NCI-H1092 treated with DMSO at 0.1 percent for 48 hours (cell line): ENCODE measurements around the gene SLC22A23.
"Not testable (repeated sequence)": the region's sequence is repeated elsewhere in the genome, so short reads cannot be mapped to it uniquely, and the experiment has no call there.

Experiments used
- DNase-seq: peaks from one replicate; lab custom pipeline; 2025; lab: John Stamatoyannopoulos, UW

SLC22A23 gene

DNA sequence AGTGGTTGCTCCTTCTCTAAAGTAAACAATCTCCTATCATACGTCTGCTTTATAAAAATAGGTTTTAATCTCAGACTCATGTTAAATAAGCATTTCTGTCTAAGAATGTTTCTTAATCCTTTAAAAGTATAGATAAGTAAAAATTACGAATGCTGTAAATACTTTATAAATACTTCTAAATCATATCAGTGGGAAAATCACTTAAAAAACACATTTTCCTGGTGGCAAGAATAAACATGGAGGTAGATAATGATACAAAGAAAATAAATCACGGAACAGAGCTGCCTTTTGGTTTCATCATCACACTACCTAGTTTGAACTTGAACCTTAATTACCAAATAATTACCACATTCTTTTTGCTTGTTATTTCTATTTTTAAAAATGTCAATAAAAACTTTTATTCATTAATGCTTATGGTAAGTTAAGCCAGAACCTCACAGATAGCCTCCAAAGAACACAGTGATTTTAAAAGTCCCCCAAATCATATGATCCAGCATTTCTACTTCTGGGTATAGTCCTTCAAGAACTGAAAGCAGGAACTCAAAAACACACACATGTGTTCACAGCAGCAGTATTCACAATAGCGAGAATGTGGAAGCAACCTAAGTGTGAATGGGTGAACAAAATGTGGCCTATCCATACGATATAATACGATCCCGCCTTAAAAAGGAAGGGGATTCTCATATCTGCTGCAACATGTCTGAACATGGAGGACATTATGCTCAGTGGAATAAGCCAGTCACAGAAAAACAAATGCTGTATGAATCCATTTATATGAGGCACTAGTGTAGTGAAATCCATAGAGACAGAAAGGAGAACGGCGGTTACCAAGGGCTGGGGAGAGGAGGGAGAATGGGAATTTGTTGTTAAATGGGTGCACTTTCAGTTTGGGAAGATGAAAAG is 72.4 kb downstream of the SLC22A23 start:
- no peak for DNase-seq

DNA sequence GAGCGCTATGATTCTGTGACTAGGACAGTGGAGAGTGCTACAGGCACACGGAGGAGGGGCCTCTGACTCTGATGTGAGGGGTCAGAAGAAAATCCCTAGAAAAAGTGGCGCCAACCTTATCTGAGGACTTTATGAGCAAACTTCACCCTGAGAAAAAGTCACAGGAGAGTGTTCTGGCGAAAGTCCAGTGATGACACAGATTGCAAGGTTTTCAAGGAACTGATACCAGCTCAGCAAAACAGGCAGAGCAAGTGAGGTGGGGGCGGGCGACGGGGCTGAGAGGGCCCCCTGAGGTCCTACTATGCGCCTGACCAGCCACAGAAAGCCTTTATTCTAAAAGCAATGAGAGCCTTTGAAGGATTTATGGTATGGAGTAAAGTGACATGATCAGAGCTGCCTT is 73.3 kb downstream of the SLC22A23 start:
- DNase-seq: no peak

DNA sequence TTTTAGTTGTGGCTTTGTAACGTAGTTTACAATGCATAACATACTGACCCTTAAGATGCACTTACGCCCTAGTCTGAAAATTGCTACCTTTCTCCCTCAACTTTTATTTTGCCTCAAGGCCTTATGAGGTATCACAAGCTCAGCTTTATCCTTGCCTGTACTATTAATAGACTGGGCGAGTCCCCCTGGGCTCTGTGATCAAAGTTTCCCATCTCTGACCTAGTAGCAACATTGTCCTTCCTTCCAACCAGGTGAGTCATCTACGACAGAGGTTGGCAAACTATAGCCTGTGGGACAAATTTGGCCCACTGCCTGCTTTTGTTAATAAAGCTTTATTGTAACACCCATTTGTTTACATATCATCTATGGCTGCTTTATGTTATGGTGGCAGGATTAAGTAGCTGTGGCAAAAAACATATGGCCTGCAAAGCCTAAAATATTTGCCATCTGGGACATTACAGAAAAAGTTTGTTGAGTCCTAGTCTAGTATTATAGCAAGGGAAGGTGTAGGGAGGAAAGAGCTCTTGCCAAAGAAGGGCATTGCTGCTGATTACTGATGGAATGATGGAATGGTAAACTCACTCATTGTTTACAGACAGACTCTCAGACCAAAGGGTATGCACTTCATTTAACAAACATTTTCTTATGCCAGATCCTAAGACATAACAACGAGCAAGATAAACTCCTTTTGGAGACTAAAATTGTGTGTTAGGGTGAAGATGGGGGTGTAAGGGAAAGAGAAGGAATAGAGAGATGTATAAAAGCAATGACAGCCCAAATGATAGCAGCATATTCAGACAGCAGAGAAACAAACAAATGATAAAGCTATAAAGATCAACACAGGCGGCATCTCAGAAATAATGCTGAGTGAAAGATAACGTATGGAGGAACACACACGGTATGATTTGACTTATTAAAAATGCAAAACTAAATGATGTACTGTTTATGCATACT is 74.2 kb downstream of the SLC22A23 start:
- no peak for DNase-seq

DNA sequence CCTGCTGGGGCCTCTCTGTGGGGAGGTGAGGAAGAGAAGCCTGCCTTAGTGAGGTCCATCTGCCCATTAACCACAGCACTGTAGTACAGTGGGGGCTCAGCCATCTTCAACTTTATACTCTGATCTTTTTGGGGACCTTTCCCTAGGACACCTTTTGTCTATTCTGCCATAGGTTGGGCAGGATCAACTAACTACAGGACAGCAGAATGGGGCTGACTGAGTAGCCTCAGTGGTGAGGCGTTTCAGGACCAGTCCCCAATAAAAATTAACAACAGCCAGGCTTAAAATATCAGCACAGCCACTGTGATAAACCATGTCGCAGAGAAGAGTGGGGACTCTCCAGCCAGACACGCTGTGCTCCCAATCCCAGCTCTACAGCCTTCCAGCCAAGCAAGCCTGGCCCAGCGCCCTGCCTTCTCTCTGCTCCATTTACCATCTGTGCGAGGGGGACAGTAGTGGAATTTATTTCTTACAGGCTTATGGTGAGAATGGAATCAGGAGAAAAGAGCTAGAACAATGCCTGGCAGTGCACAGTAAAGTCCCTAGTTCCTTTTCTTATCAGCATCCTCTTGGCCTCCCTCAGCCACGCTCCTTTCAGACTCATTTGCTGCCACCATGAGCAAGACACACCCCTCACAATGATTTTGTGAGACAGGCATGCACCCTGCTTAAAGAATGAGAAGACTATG is 75.5 kb downstream of the SLC22A23 start:
- no peak for DNase-seq

DNA sequence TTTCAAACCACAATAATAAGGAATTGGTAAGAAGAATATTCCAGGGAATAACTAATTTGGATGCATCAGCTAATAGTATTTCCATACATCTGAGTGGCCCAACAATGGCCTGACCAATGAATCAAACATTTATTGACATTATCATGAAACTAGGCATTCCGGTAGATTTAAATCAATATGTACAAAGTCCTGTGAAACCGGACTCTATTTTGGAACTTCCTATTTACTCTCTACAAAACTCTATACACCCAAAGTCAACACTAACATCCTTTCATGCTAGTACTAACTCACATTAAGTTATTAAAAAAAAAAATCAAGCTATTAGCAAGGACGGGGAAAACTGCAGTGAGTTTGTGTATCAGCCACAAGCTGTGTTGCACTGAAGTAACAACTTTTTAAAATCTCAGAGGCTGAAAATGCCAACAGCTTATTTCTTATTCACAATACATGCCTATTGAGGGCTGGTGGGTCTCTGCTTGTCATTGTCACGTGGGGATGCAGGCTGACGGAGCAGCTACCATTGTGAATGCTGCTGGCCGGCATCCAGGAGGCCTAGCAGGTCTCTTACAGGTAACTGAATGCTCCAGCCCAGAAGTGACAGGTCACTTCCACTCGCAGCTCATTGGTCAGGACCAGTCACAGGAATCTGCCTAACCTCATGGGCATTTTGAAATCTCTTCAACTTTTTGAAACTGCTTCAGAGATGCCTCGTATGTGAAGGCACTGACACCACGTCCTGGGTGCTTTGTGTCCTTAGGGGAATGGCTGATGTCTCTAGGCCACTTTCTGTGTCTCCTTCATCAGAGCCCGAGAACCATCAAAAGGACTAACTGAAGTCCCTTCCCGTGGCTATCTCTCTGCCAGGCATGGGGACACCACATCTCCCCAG is 76.3 kb downstream of the SLC22A23 start:
- no peak for DNase-seq

DNA sequence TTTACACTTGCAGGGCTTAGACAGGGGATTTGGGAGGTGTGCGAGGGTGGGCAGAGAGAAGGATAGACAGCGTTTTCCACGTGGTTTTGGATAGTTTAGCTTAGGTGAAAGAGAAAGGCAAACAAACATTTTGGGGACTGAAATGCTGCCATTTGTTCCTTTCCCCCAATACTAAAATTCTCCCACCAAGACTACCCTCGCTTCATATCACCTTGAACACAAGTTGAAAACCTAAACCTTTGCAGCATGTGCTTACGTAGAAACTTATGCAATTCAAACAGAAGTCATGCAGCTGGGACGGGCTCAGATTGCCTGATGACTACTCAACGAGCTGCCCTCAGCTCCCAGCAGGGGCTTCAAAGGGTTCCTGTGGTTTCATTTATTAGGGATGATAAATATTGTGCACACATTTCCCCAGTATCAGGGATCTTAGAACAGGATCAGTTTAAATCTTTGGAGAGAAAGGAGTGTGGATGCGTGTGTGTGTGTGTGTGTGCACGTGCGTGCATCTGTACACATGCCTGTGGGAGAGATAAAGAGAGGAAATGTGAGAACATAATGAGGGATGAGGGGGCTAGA is 77.3 kb downstream of the SLC22A23 start:
- DNase-seq: no peak

DNA sequence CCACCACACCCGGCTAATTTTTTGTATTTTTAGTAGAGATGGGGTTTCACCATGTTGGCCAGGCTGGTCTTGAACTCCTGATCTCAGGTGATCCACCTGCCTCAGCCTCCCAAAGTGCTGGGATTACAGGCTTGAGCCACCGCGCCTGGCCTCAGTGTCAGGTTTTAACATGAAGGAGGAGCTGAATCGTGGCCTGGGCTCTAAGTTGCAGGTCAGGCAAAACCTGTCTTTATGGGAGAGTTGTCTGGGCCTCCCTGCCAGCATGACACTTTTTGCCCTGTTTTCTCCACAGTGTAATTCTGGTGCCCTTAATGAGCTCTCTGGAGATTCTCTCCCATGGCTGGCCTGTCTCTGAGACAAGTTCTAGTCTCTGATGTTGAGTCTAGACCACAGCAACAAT is 78.0 kb downstream of the SLC22A23 start:
- not testable (repeated sequence) for DNase-seq

DNA sequence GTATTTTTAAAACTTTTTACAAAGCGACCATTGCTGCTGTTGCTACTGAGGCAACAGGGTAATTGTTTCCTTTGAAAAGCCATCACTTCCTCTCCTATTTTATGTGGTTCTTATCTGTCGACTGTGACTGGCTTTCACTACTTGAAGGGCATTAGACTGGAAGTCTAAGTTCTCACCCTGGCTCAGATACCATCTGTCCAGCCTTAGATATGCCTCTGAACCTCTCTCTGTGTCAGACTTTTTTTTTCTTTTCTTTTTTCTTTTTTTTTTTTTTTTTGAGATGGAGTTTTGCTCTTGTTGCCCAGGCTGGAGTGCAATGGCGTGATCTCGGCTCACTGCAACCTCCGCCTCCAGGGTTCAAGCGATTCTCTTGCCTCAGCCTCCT is 78.5 kb downstream of the SLC22A23 start:
- not testable (repeated sequence) for DNase-seq

DNA sequence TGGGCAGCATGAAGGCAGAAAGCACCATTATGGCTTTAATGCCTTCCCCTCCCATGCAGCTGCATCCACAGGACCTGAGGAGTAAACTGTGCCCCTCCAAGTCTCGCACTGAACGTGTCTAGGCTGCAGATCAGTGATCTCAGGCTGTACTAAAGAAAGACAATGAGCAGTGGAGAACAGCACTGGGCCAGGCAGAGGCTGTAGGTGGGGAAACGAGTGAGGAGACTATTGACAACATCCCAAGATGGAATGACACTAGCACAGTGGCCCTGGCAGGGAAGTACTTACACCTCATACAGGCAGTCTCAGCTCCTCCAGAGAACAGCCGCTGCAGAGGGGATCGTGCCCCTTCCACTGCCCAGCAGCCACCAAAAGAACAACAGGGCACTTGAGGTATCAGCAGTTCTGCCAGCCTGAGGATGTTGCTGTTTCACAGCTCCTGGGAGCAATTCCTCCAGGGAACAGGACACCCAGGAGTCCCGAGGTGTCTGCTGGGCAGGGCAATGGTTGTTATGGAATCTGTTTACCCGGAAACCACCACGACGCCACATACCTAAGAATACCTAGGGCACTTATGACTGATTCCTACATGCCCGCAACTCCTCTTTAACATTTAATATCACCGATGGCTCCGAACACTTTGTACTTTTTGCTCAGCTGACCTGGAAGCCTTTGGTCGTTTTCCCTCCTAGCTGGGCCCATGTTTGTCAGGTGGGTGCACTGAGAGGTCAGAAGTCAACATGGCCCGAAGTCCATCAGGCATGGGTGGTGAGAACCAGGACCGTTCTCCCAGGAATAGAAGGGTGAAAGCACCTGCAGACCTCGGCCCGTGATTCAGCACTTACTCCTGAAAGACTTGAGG is 79.1 kb downstream of the SLC22A23 start:
- DNase-seq: no peak

DNA sequence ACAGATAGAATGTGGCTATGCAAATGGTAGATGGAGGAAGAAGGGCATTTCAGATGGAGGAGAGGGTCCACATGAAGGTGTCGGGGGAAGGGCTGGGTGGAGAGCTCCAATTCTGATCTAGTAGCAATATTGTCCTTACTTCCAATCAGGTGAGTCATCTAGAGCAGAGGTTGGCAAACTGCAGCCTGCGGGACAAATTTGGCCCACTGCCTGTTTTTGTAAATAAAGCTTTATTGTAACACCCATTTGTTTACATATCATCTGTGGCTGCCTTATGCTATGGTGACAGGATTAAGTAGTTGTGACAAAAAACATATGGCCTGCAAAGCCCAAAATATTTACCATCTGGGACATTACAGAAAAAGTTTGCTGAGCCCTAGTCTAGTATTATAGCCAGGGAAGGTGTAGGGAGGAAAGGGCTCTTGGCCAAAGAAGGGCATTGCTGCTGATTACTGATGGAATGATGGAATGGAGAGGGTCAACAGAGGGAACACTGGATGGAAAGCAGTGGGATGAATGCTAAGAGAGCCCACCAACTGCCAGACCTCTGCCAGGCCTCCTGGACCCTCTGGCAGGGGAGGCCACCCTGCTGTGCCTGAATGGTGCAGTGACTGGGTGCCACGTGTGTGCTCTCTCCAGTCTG is 79.8 kb downstream of the SLC22A23 start:
- no peak for DNase-seq

DNA sequence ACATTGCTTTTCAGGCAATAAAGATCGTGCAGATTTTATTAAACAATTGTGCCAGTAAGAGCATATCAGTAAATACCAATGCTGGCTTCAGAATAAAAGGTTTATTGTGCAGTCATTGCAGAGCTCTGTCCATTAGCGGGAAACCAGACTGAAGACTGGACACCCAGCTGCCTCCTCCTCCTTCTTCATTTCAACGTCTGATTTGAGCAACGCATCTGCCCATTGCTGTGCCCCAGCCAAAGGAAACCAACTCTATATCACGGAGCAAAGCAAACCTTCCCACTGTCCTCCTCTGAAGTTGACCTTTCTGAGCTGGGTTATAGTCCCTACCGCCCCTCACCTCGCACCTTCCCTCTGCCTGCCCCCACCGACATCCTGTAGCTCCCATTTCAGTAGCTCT is 80.8 kb downstream of the SLC22A23 start:
- no peak for DNase-seq

DNA sequence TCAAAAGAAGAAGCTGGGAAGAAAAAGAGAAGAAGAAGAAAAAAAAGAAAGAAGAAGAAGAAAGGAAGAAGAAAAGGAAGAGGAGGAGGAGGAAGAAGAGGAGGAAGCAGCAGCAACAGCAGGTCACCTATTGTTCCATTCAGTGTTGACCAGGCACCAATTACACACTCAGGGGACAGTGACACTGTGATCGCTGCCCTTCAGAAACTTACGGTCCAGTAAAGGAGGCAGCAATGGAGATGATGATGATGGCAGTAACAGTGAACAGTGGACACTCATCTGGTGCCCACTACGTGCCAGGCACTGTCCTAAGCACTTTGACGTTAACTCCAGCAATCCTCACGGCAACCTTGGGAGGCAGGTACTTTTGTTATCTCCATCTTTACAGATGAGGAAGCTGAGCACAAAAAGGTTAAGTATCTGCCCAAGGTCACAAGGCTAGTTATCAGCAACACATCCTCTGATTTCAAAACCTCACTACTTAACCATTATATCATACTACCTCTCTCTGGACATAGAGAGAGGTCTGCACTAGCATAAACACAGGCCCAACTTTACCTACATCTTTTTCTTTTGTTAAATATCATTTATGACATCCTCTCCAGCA is 83.2 kb downstream of the SLC22A23 start:
- DNase-seq: no peak

DNA sequence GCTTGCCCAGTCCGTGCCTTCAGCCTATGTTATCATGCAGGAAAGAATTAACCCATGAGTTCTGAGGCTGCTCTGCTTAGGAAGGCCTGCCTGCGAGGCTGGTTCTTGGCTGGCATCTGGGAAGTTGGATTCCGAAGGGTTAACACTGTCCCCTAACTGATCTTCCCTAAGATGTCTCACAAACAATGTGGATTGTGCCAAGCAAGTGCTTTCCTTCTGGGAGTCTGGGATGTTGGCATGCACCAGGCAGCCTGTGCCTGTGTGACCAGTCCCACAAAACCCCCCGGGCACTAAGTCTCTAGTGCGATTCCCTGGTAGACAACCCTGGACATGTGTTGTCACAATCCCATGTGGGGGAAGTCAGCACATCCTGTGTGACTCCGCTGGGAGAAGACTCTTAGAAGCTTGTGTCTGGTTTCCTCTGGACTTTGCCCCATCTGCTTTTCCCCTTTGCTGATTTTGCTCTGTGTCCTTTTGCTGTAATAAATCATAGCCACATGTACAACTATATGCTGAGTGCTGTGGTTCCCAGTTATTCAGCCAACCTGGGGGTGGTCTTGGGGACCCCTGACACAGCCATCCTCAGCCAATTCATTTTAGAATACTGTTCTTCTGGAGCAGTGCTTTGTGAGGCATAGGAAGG is 83.8 kb downstream of the SLC22A23 start:
- no peak for DNase-seq

DNA sequence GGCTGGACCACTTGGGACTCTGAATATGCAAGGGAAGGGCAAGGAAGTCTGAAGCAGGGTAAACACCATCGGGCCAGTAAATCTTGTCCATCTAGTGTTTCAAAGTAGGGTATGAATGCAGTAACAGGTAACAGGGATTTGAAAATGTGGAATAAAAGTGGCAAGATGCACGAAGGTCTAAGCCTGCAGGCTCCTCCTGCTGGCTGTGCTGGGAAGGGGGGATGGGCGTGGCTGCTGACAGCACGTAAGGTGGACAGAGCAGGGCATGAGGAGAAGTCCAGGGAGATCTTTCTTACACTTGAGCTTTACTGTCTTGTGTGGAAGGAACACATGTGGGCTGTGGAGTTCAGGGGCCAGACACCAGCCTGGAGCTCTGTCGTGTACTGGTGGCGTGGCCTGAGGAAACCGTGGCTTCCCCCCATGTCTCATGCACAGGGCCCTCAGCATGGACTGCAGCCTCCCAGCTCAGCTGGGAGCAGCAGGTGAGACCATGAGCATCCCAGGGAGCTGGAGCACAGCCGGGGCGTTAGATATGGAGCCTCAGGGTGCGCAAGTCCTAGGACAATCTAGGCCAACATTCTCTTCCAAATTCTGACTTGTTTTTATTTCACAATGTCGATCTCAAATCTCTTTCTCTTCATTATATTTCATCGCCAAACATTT is 84.5 kb downstream of the SLC22A23 start:
- no peak for DNase-seq

DNA sequence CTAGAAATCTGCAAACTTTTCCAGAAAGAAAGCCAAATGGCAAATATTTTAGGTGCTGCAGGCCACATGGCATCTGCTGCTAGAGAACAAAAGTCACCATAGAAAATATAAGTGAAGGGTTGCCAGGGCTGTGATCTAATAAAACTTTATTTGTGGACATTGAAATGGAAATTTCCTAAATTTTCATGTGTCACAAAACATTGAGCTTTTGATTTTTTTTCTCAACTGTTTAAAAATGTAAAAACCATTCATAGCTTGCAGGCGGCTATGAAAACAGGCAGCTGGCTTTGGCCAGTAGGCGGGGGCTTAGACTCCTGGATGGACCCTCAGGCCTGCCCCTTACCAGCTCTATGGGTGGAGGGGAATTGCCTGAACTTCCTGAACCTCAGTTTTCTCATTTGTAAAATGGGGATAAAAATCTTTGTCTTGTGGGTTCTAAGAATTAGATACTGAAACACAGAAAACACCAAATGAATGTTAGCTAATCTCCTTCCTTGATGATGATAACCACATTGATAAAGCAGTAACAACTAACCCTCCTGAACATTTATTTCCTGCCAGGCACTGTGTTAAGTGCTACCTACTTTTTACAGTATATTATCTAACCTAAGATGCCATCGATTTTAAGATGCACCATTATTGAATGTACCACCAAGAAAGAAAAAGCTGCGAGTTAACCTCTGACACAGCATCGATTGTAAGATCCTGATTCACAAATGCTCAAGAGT is 85.5 kb downstream of the SLC22A23 start:
- no peak for DNase-seq

DNA sequence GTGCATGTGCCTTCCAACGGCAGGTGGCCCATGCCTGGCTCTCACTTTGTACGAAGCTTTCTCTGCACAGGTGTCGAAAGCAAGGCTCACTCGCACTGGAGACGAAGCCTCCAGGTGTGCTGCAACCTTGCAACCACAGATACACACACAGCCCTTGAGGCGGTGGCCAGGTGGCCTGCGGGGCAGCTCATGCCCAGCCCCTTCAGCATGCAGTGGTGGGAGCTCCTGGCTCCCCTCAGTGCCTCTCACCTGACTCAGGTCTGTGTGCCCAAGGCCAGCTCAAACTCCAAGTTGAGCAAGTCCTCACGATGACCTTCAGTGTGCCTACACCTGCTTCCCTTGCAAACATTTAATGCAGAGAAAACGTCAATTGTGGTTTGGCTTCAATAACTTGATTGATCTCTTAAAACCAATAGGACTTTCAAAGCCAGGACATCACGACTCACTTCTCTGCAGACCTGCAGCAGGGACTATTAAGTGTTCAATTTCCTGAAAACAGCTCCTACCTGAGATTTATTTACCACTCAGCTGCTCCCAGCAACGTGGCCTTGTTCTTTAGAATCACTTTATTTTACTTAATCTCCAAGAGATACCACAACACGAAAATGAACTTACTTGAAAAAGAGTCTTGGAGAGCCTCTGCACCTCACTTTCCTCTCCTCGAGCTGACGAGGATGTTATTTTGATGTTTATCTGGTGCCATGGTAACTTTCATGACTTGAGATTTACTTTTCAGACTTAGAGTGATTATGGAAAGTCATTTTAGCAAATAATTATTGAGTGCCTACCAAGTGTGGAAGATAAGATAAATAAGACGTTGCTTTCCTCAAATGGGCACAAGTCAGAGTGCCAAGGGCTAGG is 86.3 kb downstream of the SLC22A23 start:
- no peak for DNase-seq
